ENCODE results near the gene PLXNA4.

DNA sequence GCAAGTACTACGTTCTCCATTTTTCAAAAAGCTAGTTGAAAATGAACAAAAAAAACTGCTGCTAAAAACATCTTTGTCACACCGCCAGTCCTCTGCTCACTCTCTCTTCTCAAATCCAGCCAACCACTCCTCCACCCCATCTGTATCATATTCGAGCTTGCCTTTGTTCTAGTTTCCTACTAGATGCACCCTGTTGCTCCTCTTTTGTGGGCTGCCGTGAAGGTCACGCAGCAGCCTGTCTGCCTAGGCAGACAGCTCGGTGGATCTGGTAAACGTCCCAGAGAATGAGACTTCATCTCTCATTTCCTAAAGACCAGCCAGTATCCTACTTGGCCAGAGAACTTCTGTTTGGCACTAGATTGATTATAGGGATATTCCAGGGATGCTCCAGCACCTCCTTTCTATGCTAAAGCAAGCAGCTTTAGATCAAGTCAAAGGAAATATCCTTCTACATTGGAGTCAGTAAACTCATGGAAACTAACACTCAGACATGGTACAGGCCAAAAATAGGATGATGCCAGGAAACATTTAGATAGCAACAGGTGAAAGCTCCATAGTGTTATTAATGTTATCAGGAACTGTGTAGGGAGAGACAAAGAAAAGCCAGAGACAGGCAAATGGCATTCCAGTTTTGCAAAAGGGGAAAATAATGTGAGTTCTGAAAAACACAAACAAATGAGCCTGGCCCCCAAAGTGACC lies 8.7 kb upstream of the PLXNA4 start:
- TF ChIP-seq, protein P1, sequence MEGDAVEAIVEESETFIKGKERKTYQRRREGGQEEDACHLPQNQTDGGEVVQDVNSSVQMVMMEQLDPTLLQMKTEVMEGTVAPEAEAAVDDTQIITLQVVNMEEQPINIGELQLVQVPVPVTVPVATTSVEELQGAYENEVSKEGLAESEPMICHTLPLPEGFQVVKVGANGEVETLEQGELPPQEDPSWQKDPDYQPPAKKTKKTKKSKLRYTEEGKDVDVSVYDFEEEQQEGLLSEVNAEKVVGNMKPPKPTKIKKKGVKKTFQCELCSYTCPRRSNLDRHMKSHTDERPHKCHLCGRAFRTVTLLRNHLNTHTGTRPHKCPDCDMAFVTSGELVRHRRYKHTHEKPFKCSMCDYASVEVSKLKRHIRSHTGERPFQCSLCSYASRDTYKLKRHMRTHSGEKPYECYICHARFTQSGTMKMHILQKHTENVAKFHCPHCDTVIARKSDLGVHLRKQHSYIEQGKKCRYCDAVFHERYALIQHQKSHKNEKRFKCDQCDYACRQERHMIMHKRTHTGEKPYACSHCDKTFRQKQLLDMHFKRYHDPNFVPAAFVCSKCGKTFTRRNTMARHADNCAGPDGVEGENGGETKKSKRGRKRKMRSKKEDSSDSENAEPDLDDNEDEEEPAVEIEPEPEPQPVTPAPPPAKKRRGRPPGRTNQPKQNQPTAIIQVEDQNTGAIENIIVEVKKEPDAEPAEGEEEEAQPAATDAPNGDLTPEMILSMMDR (IDR thresholded peaks at IDR 0.05) = no peak
- TF ChIP-seq TEAD4 (CRISPR knock-in tag; IDR thresholded peaks at IDR 0.05) (no peak), ESRRA (CRISPR knock-in tag; IDR thresholded peaks at IDR 0.05; ENCODE audit: borderline replicate concordance) (no peak), HMGA2 (CRISPR knock-in tag; IDR thresholded peaks at IDR 0.05) (no peak), ZNF263 (CRISPR knock-in tag; IDR thresholded peaks at IDR 0.05; ENCODE audit: low read depth) (no peak), FOXK1 (CRISPR knock-in tag; IDR thresholded peaks at IDR 0.05) (no peak), SP1 (CRISPR knock-in tag; conservative IDR thresholded peaks at IDR 0.05) (no peak), ZBTB21 (CRISPR knock-in tag; IDR thresholded peaks at IDR 0.05; ENCODE audit: borderline replicate concordance) (no peak), NR1H2 (CRISPR knock-in tag; IDR thresholded peaks at IDR 0.05) (no peak)
- TF ChIP-seq, protein P2, sequence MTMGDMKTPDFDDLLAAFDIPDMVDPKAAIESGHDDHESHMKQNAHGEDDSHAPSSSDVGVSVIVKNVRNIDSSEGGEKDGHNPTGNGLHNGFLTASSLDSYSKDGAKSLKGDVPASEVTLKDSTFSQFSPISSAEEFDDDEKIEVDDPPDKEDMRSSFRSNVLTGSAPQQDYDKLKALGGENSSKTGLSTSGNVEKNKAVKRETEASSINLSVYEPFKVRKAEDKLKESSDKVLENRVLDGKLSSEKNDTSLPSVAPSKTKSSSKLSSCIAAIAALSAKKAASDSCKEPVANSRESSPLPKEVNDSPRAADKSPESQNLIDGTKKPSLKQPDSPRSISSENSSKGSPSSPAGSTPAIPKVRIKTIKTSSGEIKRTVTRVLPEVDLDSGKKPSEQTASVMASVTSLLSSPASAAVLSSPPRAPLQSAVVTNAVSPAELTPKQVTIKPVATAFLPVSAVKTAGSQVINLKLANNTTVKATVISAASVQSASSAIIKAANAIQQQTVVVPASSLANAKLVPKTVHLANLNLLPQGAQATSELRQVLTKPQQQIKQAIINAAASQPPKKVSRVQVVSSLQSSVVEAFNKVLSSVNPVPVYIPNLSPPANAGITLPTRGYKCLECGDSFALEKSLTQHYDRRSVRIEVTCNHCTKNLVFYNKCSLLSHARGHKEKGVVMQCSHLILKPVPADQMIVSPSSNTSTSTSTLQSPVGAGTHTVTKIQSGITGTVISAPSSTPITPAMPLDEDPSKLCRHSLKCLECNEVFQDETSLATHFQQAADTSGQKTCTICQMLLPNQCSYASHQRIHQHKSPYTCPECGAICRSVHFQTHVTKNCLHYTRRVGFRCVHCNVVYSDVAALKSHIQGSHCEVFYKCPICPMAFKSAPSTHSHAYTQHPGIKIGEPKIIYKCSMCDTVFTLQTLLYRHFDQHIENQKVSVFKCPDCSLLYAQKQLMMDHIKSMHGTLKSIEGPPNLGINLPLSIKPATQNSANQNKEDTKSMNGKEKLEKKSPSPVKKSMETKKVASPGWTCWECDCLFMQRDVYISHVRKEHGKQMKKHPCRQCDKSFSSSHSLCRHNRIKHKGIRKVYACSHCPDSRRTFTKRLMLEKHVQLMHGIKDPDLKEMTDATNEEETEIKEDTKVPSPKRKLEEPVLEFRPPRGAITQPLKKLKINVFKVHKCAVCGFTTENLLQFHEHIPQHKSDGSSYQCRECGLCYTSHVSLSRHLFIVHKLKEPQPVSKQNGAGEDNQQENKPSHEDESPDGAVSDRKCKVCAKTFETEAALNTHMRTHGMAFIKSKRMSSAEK (CRISPR knock-in tag; IDR thresholded peaks at IDR 0.05; ENCODE audit: borderline replicate concordance) = no peak
- TF ChIP-seq, protein P3, sequence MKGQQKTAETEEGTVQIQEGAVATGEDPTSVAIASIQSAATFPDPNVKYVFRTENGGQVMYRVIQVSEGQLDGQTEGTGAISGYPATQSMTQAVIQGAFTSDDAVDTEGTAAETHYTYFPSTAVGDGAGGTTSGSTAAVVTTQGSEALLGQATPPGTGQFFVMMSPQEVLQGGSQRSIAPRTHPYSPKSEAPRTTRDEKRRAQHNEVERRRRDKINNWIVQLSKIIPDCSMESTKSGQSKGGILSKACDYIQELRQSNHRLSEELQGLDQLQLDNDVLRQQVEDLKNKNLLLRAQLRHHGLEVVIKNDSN (CRISPR knock-in tag; IDR thresholded peaks at IDR 0.05) = no peak
- TF ChIP-seq, protein P4, sequence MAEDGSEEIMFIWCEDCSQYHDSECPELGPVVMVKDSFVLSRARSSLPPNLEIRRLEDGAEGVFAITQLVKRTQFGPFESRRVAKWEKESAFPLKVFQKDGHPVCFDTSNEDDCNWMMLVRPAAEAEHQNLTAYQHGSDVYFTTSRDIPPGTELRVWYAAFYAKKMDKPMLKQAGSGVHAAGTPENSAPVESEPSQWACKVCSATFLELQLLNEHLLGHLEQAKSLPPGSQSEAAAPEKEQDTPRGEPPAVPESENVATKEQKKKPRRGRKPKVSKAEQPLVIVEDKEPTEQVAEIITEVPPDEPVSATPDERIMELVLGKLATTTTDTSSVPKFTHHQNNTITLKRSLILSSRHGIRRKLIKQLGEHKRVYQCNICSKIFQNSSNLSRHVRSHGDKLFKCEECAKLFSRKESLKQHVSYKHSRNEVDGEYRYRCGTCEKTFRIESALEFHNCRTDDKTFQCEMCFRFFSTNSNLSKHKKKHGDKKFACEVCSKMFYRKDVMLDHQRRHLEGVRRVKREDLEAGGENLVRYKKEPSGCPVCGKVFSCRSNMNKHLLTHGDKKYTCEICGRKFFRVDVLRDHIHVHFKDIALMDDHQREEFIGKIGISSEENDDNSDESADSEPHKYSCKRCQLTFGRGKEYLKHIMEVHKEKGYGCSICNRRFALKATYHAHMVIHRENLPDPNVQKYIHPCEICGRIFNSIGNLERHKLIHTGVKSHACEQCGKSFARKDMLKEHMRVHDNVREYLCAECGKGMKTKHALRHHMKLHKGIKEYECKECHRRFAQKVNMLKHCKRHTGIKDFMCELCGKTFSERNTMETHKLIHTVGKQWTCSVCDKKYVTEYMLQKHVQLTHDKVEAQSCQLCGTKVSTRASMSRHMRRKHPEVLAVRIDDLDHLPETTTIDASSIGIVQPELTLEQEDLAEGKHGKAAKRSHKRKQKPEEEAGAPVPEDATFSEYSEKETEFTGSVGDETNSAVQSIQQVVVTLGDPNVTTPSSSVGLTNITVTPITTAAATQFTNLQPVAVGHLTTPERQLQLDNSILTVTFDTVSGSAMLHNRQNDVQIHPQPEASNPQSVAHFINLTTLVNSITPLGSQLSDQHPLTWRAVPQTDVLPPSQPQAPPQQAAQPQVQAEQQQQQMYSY (CRISPR knock-in tag; IDR thresholded peaks at IDR 0.05) = no peak
- TF ChIP-seq, protein P5, sequence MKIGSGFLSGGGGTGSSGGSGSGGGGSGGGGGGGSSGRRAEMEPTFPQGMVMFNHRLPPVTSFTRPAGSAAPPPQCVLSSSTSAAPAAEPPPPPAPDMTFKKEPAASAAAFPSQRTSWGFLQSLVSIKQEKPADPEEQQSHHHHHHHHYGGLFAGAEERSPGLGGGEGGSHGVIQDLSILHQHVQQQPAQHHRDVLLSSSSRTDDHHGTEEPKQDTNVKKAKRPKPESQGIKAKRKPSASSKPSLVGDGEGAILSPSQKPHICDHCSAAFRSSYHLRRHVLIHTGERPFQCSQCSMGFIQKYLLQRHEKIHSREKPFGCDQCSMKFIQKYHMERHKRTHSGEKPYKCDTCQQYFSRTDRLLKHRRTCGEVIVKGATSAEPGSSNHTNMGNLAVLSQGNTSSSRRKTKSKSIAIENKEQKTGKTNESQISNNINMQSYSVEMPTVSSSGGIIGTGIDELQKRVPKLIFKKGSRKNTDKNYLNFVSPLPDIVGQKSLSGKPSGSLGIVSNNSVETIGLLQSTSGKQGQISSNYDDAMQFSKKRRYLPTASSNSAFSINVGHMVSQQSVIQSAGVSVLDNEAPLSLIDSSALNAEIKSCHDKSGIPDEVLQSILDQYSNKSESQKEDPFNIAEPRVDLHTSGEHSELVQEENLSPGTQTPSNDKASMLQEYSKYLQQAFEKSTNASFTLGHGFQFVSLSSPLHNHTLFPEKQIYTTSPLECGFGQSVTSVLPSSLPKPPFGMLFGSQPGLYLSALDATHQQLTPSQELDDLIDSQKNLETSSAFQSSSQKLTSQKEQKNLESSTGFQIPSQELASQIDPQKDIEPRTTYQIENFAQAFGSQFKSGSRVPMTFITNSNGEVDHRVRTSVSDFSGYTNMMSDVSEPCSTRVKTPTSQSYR (CRISPR knock-in tag; IDR thresholded peaks at IDR 0.05) = no peak
- TF ChIP-seq, protein P6, sequence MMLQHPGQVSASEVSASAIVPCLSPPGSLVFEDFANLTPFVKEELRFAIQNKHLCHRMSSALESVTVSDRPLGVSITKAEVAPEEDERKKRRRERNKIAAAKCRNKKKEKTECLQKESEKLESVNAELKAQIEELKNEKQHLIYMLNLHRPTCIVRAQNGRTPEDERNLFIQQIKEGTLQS (CRISPR knock-in tag; conservative IDR thresholded peaks at IDR 0.05) = no peak

All from WTC11 (cell line).